Type B pancreatic cell (in vitro differentiated cells): ENCODE measurements around the gene WASL. TPM values are rescaled to one million over a fixed set of nuclear protein-coding genes. Genes with fewer than 3 reads are reported as not detected.

Source experiments
- DNase-seq: peaks from one replicate; pipeline ENCODE4 v3.0.0; 2021; ENCODE audit warnings: mixed read lengths; ENCODE audit not compliant: unreplicated experiment; ENCODE audit errors: extremely low spot score
- H3K27ac Mint-ChIP-seq: 2 replicates; pipeline ENCODE4 v1.8.0; 2021; ENCODE audit warnings: mild to moderate bottlenecking, mixed read lengths
- H3K27me3 Mint-ChIP-seq: 2 replicates; pipeline ENCODE4 v1.8.0; 2021; ENCODE audit warnings: mixed read lengths
- H3K36me3 Mint-ChIP-seq: 2 replicates; pipeline ENCODE4 v1.8.0; 2021; ENCODE audit warnings: mixed read lengths
- H3K4me1 Mint-ChIP-seq: one replicate; pipeline ENCODE4 v1.8.0; 2021; ENCODE audit warnings: mixed read lengths; ENCODE audit not compliant: unreplicated experiment
- H3K4me3 Mint-ChIP-seq: 2 replicates; pipeline ENCODE4 v1.8.0; 2021; ENCODE audit warnings: mild to moderate bottlenecking, mixed read lengths
- H3K9me3 Mint-ChIP-seq: 2 replicates; pipeline ENCODE4 v1.8.0; 2021; ENCODE audit warnings: mixed read lengths
- total RNA-seq: library from RNA; stranded (reverse); gene quantifications from 2 replicates; pipeline ENCODE4 v1.2.1, GENCODE V29; 2021; ENCODE audit warnings: low replicate concordance
- TF ChIP-seq, protein P1 (sequence below): fragments of 200-600 bp; sonication (generic); conservative IDR thresholded peaks from 2 replicates; pipeline ENCODE4 v1.5.0; 2021; ENCODE audit warnings: antibody characterized with exemption, mild to moderate bottlenecking

The WASL gene
- total RNA-seq, 1 donor from 2014 or later: 34.4 TPM

DNA sequence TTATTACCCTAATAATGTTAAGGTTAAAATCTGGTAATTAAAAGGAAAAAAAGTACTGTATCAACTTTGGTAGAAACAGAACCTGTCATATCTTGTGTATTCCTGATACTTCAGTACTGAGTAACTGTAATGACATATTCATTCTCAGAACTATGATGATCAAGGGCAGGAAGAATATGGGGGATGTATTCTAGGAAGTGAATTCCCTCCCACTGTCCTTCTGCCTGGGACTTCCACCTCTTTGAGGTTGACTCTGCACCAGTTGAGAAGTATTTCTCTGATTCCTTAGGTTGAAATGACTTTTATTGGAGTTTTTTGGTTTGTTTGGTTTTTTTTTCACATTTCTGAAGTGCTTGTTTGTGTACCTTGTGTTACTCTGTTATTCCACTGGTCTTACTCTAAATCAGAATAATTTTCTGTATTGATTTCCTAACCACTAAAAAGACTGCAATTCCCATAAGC is 36.9 kb downstream of the WASL start:
- Mint-ChIP-seq H3K36me3 (peaks cover 10% of the 10 kb centered on the region), H3K27me3 (no peaks in the 10 kb centered on the region), H3K9me3 (no peaks in the 10 kb centered on the region), H3K4me1 (peaks cover 14% of the 10 kb centered on the region), H3K4me3 (no peak overlapping the region), H3K27ac (no peak overlapping the region)
- TF ChIP-seq, protein P1, sequence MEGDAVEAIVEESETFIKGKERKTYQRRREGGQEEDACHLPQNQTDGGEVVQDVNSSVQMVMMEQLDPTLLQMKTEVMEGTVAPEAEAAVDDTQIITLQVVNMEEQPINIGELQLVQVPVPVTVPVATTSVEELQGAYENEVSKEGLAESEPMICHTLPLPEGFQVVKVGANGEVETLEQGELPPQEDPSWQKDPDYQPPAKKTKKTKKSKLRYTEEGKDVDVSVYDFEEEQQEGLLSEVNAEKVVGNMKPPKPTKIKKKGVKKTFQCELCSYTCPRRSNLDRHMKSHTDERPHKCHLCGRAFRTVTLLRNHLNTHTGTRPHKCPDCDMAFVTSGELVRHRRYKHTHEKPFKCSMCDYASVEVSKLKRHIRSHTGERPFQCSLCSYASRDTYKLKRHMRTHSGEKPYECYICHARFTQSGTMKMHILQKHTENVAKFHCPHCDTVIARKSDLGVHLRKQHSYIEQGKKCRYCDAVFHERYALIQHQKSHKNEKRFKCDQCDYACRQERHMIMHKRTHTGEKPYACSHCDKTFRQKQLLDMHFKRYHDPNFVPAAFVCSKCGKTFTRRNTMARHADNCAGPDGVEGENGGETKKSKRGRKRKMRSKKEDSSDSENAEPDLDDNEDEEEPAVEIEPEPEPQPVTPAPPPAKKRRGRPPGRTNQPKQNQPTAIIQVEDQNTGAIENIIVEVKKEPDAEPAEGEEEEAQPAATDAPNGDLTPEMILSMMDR: no peak
- no peak for DNase-seq

DNA sequence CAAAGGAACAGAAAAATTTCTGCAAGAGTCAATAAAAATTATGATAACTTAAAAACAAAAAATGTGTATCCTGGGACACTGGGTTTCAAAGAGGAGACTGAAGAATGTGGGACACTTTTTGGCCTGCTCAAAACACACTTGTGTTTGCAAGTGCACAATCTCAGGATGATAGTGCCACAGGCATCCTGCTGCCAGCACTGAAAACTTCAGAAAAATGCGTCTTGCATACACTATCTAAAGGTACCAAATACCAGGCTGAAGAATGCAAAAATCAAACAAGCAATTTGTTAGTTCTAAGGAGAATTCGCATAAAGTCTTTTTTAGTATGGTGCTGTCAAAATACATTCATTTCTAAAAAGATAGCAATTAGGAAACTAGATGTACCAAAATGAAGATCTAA is 38.1 kb downstream of the WASL start:
- no peak overlapping the region for H3K4me3 Mint-ChIP-seq
- H3K27ac Mint-ChIP-seq: no peak overlapping the region
- TF ChIP-seq, protein P1: no peak
- peaks cover 10% of the 10 kb centered on the region for H3K36me3 Mint-ChIP-seq
- peaks cover 14% of the 10 kb centered on the region for H3K4me1 Mint-ChIP-seq
- H3K27me3 Mint-ChIP-seq: no peaks in the 10 kb centered on the region
- no peak for DNase-seq
- no peaks in the 10 kb centered on the region for H3K9me3 Mint-ChIP-seq

DNA sequence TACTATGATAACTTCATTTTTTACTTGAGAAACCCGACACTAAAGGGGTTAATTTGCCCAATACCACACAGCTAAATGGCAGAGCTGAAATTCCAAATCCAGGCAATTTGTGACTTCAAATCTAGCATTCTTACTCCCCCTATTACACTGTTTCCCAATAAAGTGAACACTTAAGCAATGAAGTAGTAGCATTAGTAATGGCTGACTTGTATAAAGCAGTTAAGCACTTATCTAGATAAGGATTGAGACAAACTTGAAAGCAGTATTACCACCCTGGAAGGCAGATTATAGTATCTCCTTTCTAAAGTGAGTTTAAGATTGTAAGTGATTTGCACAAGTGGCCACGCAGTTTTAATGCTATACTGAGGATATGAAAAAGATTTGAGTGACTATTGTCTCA is 39.3 kb downstream of the WASL start:
- DNase-seq: no peak
- peaks cover 9% of the 10 kb centered on the region for H3K4me1 Mint-ChIP-seq
- no peaks in the 10 kb centered on the region for H3K27me3 Mint-ChIP-seq
- H3K4me3 Mint-ChIP-seq: no peak overlapping the region
- H3K36me3 Mint-ChIP-seq: peaks cover 16% of the 10 kb centered on the region
- H3K9me3 Mint-ChIP-seq: no peaks in the 10 kb centered on the region
- H3K27ac Mint-ChIP-seq: no peak overlapping the region
- TF ChIP-seq, protein P1: no peak

DNA sequence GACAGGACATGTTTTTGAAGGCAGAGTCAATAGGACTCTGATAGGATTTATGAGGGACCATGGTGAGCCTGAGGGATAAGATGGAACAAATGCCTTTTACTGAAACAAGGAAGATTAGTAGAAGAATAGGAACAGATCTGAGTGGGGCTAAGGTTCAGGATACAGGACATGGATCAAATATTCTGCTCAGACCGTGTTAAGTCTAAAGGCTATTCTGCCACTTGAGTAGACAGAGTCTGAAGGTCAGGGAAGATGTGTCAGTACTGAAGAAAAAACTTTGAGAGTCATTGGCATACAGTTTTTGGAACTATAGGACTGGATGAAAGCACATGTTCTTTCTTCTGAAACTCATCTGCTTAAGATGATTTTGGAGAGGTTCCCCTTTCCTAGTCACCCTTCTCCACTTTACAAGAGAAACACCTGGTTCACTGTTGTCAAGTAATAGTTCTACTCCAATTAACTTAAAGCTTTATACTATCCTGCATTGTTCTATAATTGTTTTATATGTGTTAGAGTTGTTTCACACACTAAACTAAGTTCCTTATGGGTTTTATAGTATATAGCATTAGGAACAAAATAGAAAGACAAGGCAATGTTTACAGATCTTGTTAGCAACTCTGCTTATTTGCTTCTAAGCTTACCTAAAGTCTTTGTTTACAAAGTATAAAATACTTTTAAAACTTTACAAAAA is 43.4 kb downstream of the WASL start:
- H3K4me1 Mint-ChIP-seq: peaks cover under 1% of the 10 kb centered on the region
- no peaks in the 10 kb centered on the region for H3K27me3 Mint-ChIP-seq
- H3K9me3 Mint-ChIP-seq: no peaks in the 10 kb centered on the region
- peaks cover 24% of the 10 kb centered on the region for H3K36me3 Mint-ChIP-seq
- no peak overlapping the region for H3K4me3 Mint-ChIP-seq
- DNase-seq: no peak
- TF ChIP-seq, protein P1: no peak
- no peak overlapping the region for H3K27ac Mint-ChIP-seq

DNA sequence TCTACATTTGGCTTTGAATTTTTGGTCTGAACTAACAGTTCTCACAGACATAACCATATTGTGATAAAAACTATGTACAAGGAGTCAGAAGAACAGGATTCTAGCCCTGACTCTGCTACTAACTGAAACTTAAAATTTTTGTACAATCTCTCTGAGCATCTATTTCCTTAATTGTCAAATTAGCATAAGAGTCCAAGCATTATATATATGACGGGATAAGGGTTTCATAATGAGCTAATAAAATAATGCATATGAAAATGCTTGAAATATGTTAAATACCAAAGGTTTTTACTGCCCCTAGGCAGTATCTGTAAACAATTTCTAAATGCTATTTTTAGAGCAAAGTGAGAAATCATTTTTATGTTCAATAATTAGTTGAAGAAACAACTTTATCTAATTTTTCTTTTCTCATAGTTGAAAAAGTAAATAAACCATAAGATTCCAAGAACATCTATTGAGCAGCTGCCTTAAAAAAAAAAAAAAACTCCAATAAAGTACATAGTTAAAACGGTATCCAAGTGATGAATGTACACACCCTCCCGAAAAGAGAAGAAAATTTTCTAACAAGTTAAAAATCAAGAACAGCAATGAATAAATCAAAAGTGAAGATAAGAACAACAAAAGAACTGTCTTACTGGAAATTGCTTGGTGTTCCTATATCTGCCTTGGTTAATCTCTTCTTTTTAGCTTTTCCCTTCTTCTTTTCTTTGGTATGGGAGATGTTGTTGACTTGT is 52.7 kb downstream of the WASL start:
- Mint-ChIP-seq H3K4me3 (no peak overlapping the region), H3K4me1 (no peaks in the 10 kb centered on the region), H3K9me3 (no peaks in the 10 kb centered on the region), H3K27me3 (no peaks in the 10 kb centered on the region), H3K36me3 (peaks cover 12% of the 10 kb centered on the region), H3K27ac (no peak overlapping the region)
- TF ChIP-seq, protein P1: no peak
- DNase-seq: no peak
